K562 (cell line): ENCODE data around the gene CDC42SE2.

Source experiments
- RAD21 ChIP-seq, 2 experiments: fragments of 250-450 bp in 1 of 2; fragments of 450-650 bp in 1 of 2; sonication (Bioruptor Pico) in 1 of 2; formaldehyde crosslinking in 1 of 2; IDR thresholded peaks in 1 of 2; conservative IDR thresholded peaks in 1 of 2; 2 replicates each; pipeline versions ENCODE4 v1.4.0 to v1.8.0; 2020 to 2022; ENCODE audit warnings: mild to moderate bottlenecking in 2 of 2, moderate library complexity in 1 of 2
- TF ChIP-seq, protein P1 (sequence below), 3 experiments: IDR thresholded peaks in 2 of 3; conservative IDR thresholded peaks in 1 of 3; 2 replicates each; pipeline ENCODE4 v1.5.1; 2011 to 2012; ENCODE audit warnings: low read length in 3 of 3, mild to moderate bottlenecking in 3 of 3, control low read depth in 2 of 3, improper control_type of control experiment in 1 of 3, inconsistent platforms in 1 of 3, low read depth in 1 of 3, mixed read lengths in 1 of 3, moderate library complexity in 1 of 3; ENCODE audit not compliant: insufficient read depth in 2 of 3
- TF ChIP-seq, protein P2 (sequence below): fragments of 450-650 bp; IDR thresholded peaks from 2 replicates; pipeline ENCODE4 v1.6.1; 2016; ENCODE audit warnings: low read depth

DNA sequence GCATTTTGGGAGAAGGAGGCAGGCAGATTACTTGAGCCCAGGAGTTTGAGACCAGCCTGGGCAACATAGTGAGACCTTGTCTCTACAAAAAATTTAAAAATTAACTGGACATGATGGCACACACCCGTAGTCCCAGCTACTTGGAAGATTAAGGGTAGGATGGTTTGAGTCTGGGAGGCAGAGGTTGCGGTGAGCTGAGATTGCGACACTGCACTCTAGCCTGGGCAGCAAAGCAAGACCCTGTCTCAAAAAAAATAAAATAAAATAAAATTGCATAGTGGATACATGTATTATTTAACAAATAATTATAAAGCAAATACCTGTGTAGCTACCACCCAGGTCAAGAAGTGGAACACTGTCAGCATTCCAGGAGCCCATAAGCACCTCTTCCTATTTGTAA is 90.1 kb downstream of the CDC42SE2 start:
- TF ChIP-seq, protein P1, sequence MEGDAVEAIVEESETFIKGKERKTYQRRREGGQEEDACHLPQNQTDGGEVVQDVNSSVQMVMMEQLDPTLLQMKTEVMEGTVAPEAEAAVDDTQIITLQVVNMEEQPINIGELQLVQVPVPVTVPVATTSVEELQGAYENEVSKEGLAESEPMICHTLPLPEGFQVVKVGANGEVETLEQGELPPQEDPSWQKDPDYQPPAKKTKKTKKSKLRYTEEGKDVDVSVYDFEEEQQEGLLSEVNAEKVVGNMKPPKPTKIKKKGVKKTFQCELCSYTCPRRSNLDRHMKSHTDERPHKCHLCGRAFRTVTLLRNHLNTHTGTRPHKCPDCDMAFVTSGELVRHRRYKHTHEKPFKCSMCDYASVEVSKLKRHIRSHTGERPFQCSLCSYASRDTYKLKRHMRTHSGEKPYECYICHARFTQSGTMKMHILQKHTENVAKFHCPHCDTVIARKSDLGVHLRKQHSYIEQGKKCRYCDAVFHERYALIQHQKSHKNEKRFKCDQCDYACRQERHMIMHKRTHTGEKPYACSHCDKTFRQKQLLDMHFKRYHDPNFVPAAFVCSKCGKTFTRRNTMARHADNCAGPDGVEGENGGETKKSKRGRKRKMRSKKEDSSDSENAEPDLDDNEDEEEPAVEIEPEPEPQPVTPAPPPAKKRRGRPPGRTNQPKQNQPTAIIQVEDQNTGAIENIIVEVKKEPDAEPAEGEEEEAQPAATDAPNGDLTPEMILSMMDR (IDR thresholded peaks at IDR 0.05 in 2 of 3, conservative IDR thresholded peaks at IDR 0.05 in 1 of 3; ENCODE audit: insufficient read depth in 2 of 3, low read depth in 1 of 3, low read length in 3 of 3) = no peak
- TF ChIP-seq RAD21 (CRISPR knock-in tag; conservative IDR thresholded peaks at IDR 0.05 in 1 of 2, IDR thresholded peaks at IDR 0.05 in 1 of 2) = no peak
- TF ChIP-seq, protein P2, sequence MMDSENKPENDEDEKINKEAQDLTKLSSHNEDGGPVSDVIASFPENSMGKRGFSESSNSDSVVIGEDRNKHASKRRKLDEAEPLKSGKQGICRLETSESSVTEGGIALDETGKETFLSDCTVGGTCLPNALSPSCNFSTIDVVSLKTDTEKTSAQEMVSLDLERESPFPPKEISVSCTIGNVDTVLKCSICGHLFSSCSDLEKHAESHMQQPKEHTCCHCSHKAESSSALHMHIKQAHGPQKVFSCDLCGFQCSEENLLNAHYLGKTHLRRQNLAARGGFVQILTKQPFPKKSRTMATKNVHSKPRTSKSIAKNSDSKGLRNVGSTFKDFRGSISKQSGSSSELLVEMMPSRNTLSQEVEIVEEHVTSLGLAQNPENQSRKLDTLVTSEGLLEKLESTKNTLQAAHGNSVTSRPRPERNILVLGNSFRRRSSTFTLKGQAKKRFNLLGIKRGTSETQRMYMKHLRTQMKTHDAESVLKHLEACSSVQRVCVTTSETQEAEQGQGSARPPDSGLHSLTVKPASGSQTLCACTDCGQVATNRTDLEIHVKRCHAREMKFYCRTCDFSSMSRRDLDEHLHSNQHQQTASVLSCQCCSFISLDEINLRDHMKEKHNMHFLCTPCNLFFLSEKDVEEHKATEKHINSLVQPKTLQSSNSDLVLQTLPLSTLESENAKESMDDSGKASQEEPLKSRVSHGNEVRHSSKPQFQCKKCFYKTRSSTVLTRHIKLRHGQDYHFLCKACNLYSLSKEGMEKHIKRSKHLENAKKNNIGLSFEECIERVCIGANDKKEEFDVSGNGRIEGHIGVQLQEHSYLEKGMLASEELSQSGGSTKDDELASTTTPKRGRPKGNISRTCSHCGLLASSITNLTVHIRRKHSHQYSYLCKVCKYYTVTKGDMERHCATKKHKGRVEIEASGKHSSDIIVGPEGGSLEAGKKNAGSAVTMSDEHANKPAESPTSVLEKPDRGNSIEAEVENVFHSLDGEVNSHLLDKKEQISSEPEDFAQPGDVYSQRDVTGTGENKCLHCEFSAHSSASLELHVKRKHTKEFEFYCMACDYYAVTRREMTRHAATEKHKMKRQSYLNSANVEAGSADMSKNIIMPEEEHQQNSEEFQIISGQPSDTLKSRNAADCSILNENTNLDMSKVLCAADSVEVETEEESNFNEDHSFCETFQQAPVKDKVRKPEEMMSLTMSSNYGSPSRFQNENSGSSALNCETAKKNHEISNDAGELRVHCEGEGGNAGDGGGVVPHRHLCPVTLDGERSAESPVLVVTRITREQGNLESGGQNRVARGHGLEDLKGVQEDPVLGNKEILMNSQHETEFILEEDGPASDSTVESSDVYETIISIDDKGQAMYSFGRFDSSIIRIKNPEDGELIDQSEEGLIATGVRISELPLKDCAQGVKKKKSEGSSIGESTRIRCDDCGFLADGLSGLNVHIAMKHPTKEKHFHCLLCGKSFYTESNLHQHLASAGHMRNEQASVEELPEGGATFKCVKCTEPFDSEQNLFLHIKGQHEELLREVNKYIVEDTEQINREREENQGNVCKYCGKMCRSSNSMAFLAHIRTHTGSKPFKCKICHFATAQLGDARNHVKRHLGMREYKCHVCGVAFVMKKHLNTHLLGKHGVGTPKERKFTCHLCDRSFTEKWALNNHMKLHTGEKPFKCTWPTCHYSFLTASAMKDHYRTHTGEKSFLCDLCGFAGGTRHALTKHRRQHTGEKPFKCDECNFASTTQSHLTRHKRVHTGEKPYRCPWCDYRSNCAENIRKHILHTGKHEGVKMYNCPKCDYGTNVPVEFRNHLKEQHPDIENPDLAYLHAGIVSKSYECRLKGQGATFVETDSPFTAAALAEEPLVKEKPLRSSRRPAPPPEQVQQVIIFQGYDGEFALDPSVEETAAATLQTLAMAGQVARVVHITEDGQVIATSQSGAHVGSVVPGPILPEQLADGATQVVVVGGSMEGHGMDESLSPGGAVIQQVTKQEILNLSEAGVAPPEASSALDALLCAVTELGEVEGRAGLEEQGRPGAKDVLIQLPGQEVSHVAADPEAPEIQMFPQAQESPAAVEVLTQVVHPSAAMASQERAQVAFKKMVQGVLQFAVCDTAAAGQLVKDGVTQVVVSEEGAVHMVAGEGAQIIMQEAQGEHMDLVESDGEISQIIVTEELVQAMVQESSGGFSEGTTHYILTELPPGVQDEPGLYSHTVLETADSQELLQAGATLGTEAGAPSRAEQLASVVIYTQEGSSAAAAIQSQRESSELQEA = no peak
